GM12801 (cell line): Measurements from ENCODE around the gene IGFBPL1.

Source experiments
- TF ChIP-seq, protein P1 (sequence below): IDR thresholded peaks from one replicate; pipeline ENCODE4 v1.5.1; 2011; ENCODE audit warnings: control low read depth; ENCODE audit not compliant: insufficient read length; ENCODE audit errors: extremely low read depth

Gene IGFBPL1

DNA sequence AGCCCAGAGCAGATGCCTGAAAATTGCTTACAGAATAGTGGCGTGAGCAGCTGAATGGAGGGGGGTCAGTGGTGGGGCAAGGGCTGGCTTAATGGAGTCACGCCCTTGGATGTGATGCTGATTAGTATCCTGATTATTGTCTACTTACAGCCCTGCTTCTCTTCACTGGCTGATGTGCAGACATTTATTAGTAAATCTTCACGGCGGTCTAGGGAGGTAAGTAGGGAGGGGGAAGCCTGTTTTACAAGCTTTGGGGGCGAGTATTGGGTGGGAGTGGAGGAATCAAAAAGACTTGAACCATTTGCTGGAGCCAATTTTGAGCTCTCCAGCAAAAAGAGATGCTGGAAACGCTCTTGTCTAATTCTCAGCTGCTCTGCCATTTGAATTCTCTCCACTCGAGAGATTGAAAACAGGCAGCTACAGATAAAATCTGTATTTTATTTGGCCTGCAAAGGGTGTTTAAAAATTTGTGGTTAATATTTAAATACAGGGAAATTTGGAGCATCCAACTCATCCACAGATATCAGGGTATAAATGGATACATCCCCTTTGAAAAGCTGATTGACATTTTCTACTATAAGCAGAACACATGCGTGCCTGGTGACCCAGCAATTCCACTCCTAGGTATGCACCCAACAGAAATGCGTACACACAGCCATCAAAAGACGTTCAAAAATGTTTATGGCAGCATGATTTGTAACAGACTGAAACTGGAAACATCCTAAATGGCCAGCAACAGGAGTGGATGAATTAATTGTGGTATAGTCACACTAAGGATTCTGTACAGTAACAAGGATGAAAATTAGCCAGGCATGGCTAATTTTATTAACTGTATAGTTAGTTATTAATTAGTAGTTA lies 51.3 kb downstream of the IGFBPL1 start:
- TF ChIP-seq, protein P1, sequence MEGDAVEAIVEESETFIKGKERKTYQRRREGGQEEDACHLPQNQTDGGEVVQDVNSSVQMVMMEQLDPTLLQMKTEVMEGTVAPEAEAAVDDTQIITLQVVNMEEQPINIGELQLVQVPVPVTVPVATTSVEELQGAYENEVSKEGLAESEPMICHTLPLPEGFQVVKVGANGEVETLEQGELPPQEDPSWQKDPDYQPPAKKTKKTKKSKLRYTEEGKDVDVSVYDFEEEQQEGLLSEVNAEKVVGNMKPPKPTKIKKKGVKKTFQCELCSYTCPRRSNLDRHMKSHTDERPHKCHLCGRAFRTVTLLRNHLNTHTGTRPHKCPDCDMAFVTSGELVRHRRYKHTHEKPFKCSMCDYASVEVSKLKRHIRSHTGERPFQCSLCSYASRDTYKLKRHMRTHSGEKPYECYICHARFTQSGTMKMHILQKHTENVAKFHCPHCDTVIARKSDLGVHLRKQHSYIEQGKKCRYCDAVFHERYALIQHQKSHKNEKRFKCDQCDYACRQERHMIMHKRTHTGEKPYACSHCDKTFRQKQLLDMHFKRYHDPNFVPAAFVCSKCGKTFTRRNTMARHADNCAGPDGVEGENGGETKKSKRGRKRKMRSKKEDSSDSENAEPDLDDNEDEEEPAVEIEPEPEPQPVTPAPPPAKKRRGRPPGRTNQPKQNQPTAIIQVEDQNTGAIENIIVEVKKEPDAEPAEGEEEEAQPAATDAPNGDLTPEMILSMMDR: no peak

DNA sequence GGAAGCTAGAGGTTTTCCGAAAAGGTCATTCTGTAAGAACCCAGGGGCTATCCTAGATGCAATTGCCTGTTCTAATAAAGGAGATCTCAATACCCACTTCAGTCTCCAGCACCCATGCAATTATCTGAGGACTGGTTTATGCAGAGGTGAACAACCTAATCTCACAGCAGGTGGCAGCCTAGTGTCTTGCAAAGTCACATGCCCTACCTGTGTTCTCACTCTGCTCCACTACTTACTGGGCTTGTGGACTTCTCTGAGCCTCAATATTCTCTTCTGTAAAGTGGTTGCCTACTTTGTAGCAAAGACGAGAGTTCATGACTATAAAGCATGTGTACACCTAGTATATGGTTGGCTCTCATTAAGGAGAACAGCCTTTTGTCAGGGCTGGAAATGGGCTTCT lies 52.8 kb downstream of the IGFBPL1 start:
- TF ChIP-seq, protein P1: no peak

DNA sequence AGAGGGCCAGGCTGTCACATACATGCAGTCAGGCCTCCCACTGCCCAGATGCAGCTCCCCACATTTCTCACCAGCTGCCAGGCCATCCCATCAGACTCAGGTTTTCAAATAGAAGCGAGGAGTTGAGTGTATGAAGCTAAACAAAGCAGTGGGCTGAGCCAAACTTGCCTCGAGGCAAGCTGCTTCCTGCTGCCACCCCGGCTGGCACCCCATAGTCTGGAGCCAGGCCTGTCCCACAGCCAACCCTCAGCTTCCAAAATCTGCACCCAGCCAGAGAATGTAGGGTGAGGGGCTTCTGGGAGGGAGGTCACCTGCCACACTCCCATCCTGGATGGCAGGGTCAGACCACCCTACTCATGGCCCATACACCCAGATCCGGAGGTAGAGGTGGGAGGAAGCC lies 54.1 kb downstream of the IGFBPL1 start:
- TF ChIP-seq, protein P1: no peak

DNA sequence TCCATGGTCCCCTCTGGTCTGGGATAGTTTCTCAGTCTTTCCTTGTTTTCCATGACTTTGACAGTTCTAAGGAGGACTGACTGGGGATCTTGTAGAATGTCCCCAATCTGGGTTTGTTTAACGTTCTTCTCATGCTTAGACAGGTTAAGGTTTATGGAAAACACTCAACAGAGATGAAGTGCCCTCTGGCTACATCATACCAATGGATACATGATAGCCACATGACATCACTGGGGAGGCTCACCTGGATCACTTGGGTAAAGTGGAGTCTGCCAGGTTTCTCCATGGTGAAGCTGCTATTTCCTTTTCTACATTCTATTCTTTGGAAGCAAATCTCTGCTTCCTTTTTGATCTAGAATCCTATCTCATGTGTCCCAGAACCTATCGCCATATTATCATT lies 55.5 kb downstream of the IGFBPL1 start:
- TF ChIP-seq, protein P1: no peak

DNA sequence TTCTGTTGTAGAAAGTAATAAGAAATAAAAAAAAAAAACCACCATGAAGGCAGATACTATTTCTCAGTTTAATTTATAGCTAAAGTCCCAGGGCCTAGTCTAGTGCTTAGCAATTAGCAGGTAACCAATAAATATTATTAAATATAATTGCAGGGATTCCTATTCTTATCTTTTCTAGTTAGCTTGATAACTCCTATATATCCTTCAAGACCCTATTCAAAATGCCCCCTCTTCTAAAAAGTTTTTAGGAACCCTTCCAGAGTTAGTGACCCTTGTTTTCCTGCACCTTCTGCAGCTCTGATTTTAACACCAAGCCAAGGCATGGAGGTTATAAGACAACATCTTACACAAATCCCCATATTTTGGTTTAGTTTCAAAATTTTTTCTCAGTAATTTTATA lies 56.4 kb downstream of the IGFBPL1 start:
- TF ChIP-seq, protein P1: no peak

DNA sequence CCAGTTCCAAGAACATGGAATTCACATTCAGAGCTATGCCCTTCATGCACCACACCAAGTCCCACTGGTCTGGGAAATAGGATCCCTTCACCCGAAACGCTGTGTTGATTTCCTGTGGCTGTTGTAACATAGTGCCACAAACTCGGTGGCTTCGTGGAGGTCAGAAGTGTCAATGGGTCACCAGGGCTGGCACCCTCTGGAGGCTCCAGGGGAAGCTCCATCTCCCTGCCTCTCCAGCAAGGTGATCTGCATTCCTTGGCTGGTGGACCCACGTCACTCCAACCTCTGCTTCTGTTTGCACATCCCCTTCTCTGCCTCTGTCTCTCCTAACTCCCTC lies 60.7 kb downstream of the IGFBPL1 start:
- TF ChIP-seq, protein P1: no peak

DNA sequence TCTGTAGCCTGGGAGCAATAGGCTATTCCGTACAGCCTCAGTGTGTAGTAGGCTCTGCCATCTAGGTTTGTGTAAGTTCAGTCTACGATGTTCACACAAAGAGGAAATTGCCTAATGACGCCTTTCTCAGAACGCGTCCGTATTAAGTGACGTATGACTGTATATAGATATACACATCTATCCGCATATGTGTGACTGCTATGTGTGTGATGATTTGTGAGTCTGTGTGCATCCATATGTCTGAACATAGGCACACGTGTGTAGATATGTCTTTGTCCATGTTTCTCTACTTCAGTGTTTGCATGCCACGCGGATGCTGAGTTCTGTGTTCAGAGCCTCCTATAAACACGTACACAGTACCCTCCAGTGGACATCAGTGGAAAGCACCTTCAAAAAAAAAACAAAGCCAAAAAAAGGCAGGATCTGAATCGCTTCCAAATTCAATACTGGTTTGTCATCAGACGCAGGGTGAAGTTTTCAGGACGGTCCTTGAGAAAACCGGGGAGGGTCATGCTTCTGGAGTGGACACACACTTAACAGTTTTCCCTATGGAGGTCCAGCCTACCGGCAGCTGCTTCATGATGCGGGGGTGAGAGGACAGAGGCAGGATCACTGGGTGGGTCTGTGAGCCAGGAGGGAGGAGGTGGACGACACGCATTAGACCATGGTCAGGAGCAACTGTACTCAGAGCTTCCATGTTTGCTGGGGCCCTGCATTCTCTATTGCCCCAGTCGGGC lies 61.2 kb downstream of the IGFBPL1 start:
- TF ChIP-seq, protein P1: no peak
